ENCODE measurements around the gene GJA9. TPM values are rescaled to one million over a fixed set of nuclear protein-coding genes. Genes with fewer than 3 reads are reported as not detected.

The GJA9 gene
- total RNA-seq, 2 donors from 2014 or later = not detected

DNA sequence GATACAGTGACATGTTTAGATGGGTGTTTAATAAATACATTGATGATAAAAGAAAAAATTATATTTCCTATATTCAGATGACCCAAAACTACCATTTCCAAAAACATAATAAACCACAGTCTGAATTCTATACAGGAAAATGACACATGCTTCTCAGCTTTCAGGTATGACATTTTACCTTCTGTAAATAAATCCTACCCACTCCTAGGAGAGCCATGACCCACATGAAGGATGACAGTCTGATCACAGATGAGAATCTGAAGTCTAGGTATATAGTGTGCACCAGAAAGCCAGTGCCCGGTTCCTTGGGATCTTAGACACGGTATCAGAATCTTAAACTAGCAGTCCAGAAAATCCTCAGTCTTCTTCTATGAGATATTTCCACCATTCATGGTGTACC is 3.7 kb upstream of the GJA9 start:
- no peaks in the 10 kb centered on the region for H3K27me3 ChIP-seq (replicated peaks; ENCODE audit: insufficient read depth)
- no peaks in the 10 kb centered on the region for H3K36me3 ChIP-seq
- no peaks in the 10 kb centered on the region for H3K9me3 ChIP-seq
- no peaks in the 10 kb centered on the region for H3K4me1 ChIP-seq (ENCODE audit: control insufficient read depth in 1 of 2, low read depth in 2 of 2)
- TF ChIP-seq CTCF (IDR thresholded peaks at IDR 0.05) = no peak
- H3K4me3 ChIP-seq = no peak overlapping the region
- ATAC-seq (ENCODE audit: insufficient number of reproducible peaks, low FRiP score, low read depth) (no peak), DNase-seq (ENCODE audit: low spot score) (no peak)
- H3K27ac ChIP-seq = no peak overlapping the region

DNA sequence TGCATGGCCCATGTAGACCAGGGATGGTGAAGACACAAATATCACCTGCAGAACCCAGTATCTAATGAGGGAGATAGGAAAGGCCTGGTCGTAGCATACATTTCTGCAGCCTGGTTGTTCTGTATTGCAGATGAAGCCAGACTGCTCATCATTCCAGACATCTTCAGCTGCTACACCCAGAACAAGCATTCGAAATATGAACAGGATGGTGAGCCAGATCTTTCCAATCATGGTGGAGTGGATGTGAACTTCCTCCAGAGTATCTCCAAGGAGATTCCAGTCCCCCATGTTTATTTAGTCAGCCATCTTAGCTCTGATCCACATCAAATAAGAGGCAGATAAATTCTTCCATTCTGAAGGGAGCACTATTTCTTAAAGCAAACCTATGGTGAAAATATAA is 5.6 kb downstream of the GJA9 start:
- ATAC-seq (ENCODE audit: insufficient number of reproducible peaks, low FRiP score, low read depth) = no peak
- DNase-seq (ENCODE audit: low spot score) = no peak
- Histone ChIP-seq H3K27ac (no peak overlapping the region), H3K27me3 (replicated peaks; ENCODE audit: insufficient read depth) (no peaks in the 10 kb centered on the region), H3K4me3 (no peak overlapping the region), H3K9me3 (no peaks in the 10 kb centered on the region), H3K4me1 (ENCODE audit: control insufficient read depth in 1 of 2, low read depth in 2 of 2) (peaks cover 5 to 20% of the 10 kb centered on the region in 2 donors), H3K36me3 (no peaks in the 10 kb centered on the region)
- no peak for TF ChIP-seq CTCF (IDR thresholded peaks at IDR 0.05)

DNA sequence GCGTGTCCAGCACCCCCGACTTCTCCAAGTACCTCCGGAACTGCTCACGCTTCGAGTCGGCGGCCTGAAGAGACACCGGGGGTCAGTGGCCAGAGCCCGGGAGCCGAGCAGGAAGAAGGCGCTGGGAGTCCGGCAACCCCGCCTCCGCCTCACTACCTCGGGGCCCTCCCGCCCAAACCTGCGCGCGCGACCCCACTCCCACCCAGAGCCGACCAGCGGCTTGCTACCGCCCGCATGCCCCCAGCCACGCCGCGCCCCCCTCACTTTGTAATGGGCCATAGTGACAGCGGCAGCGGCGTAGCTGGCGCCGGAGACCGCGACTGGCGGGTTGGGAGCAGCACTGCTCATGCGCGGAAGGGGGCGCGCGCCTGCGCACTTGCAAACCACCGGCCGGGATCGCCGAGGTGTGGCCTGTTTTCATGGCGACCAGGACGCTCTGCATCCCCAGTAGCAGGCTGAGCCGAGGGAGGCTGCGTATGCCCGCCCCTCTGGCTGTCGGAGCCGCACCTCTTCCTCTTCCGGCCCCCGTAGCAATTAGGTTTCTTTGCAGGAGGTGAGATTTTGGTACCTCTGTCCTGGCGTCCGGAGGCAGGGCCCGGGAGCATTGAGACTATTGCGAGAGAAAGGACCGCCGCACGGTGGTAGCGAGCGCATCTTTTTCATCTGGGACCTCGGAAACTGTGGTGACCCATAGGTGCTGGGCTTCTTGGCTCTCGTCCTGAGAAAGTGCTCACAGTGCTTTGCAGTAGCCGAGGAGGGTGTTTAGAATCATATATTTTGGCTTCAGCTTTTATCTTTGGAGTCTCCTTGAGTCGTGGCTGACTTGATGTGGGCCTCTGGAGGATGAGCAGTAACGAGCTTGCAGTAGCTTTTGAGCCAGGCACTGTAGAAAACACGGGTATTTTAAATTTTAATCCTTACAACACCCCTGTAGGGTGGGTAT is 8.1 kb downstream of the GJA9 start, which contains the start of gene MYCBP:
Gene MYCBP, minus strand, starts transcription at position 322 of the 943 bp plus-strand sequence. Its CDS starts 43 bp downstream, at position 279.
- Histone ChIP-seq H3K4me3 (peak within 1 kb of the TSS; percentile 83), H3K27ac (peak within 1 kb of the TSS; percentile 28 to 49), H3K36me3 (no peaks in the 10 kb centered on the region), H3K9me3 (no peaks in the 10 kb centered on the region), H3K4me1 (ENCODE audit: control insufficient read depth in 1 of 2, low read depth in 2 of 2) (peaks cover 5 to 20% of the 10 kb centered on the region in 2 donors), H3K27me3 (replicated peaks; ENCODE audit: insufficient read depth) (no peaks in the 10 kb centered on the region)
- ATAC-seq (ENCODE audit: insufficient number of reproducible peaks, low FRiP score, low read depth) = peak; percentile 97
- peak; percentile 35 for TF ChIP-seq CTCF (IDR thresholded peaks at IDR 0.05)
- peak; percentile 73 for DNase-seq (ENCODE audit: low spot score)

GRCh38 chr1:38872401-38873026 is 8.9 kb downstream of the GJA9 start:
- H3K9me3 ChIP-seq = no peaks in the 10 kb centered on the region
- no peak for DNase-seq (ENCODE audit: low spot score)
- H3K27me3 ChIP-seq (replicated peaks; ENCODE audit: insufficient read depth) = no peaks in the 10 kb centered on the region
- H3K36me3 ChIP-seq = no peaks in the 10 kb centered on the region
- no peak for ATAC-seq (ENCODE audit: insufficient number of reproducible peaks, low FRiP score, low read depth)
- peak overlapping the region; percentile 83 for H3K4me3 ChIP-seq
- TF ChIP-seq CTCF (IDR thresholded peaks at IDR 0.05) = no peak
- peak overlapping the region in 1 of 2 donors; percentile 22 for H3K27ac ChIP-seq
- H3K4me1 ChIP-seq (ENCODE audit: control insufficient read depth in 1 of 2, low read depth in 2 of 2) = peaks cover 5 to 20% of the 10 kb centered on the region in 2 donors

GRCh38 chr1:38870996-38871395 is 10.4 kb downstream of the GJA9 start:
- Histone ChIP-seq H3K27me3 (replicated peaks; ENCODE audit: insufficient read depth) (no peaks in the 10 kb centered on the region), H3K4me3 (no peak overlapping the region), H3K27ac (no peak overlapping the region), H3K4me1 (ENCODE audit: control insufficient read depth in 1 of 2, low read depth in 2 of 2) (peaks cover 5 to 20% of the 10 kb centered on the region in 2 donors), H3K36me3 (no peaks in the 10 kb centered on the region), H3K9me3 (no peaks in the 10 kb centered on the region)
- TF ChIP-seq CTCF (IDR thresholded peaks at IDR 0.05) = no peak
- ATAC-seq (ENCODE audit: insufficient number of reproducible peaks, low FRiP score, low read depth) (no peak), DNase-seq (ENCODE audit: low spot score) (no peak)

Measured in thoracic aorta (tissue), 2 donors.